SK-N-SH (cell line): ENCODE measurements around the gene SLIT1. TPM values are rescaled to one million over a fixed set of nuclear protein-coding genes. Genes with fewer than 3 reads are reported as not detected.

Source experiments
- CTCF ChIA-PET: fragments of 300-600, 350-600 bp; formaldehyde crosslinking; extraction: SDS; loops from one replicate; lab custom pipeline; 2021; lab: Yijun Ruan, JAX
- POLR2A ChIA-PET: fragments of 350-600 bp; sonication (Branson Sonifier 250); formaldehyde crosslinking; extraction: SDS; loops from one replicate; lab custom pipeline; 2020; ENCODE audit warnings: antibody characterized with exemption, inconsistent platforms; lab: Yijun Ruan, JAX
- DNase-seq: peaks from one replicate; pipeline ENCODE4 v3.0.0; 2012
- H2AFZ ChIP-seq: fragments of 200-600 bp; sonication (generic); 2 replicates; pipeline ENCODE4 v1.8.1; 2016; ENCODE audit warnings: antibody characterized with exemption, mild to moderate bottlenecking, low read depth
- H3F3A ChIP-seq: fragments of 200-600 bp; sonication (generic); replicated peaks from 2 replicates; pipeline ENCODE3; 2016; ENCODE audit warnings: antibody characterized with exemption, mild to moderate bottlenecking; ENCODE audit not compliant: insufficient read depth
- H3K27ac ChIP-seq, 2 experiments: fragments of 200-500 bp in 1 of 2; fragments of 200-600 bp in 1 of 2; sonication (Bioruptor generic) in 1 of 2; sonication (generic), shearing (Covaris generic) in 1 of 2; 2 replicates each; pipeline versions ENCODE4 v1.5.1 to v1.6.1; 2014 to 2016; ENCODE audit warnings: low read depth in 2 of 2, inconsistent platforms in 1 of 2, low read length in 1 of 2, mild to moderate bottlenecking in 1 of 2, mixed read lengths in 1 of 2
- H3K27me3 ChIP-seq: fragments of 200-600 bp; sonication (generic), shearing (Covaris generic); 2 replicates; pipeline ENCODE4 v1.6.1; 2016; ENCODE audit warnings: mixed run types; ENCODE audit not compliant: insufficient read depth
- H3K36me3 ChIP-seq, 2 experiments: fragments of 200-500 bp in 1 of 2; fragments of 200-600 bp in 1 of 2; sonication (Bioruptor generic) in 1 of 2; sonication (generic) in 1 of 2; replicated peaks in 1 of 2; 2 replicates each; pipeline versions ENCODE3 to v1.5.1; 2014 to 2016; ENCODE audit warnings: low read length in 1 of 2, mild to moderate bottlenecking in 1 of 2; ENCODE audit not compliant: insufficient read depth in 2 of 2, control insufficient read depth in 1 of 2
- H3K4me1 ChIP-seq, 2 experiments: fragments of 200-500 bp in 1 of 2; fragments of 200-600 bp in 1 of 2; sonication (Bioruptor generic) in 1 of 2; sonication (generic), shearing (Covaris generic) in 1 of 2; 2 replicates each; pipeline versions ENCODE4 v1.5.1 to v1.6.1; 2014 to 2016; ENCODE audit warnings: low read depth in 1 of 2, low read length in 1 of 2, mixed run types in 1 of 2; ENCODE audit not compliant: insufficient read depth in 2 of 2, control insufficient read depth in 1 of 2
- H3K4me2 ChIP-seq: fragments of 200-600 bp; sonication (generic), shearing (Covaris generic); 2 replicates; pipeline ENCODE4 v1.6.1; 2017; ENCODE audit warnings: mixed run types
- H3K4me3 ChIP-seq, 2 experiments: fragments of 200-500 bp in 1 of 2; fragments of 200-600 bp in 1 of 2; sonication (Bioruptor generic) in 1 of 2; sonication (generic), shearing (Covaris generic) in 1 of 2; 2 replicates each; pipeline versions ENCODE4 v1.5.1 to v1.8.1; 2014 to 2016; ENCODE audit warnings: low read depth in 2 of 2, inconsistent platforms in 1 of 2, low read length in 1 of 2, mild to moderate bottlenecking in 1 of 2, mixed read lengths in 1 of 2, moderate library complexity in 1 of 2
- H3K79me2 ChIP-seq: fragments of 200-600 bp; sonication (generic); 2 replicates; pipeline ENCODE4 v1.8.1; 2017; ENCODE audit warnings: mild to moderate bottlenecking; ENCODE audit not compliant: insufficient read depth
- H3K9ac ChIP-seq: fragments of 200-600 bp; sonication (generic); 2 replicates; pipeline ENCODE4 v1.6.1; 2017; ENCODE audit warnings: mixed run types
- H3K9me2 ChIP-seq: fragments of 200-600 bp; sonication (generic); 2 replicates; pipeline ENCODE4 v1.6.1; 2017; ENCODE audit warnings: mixed run types
- H3K9me3 ChIP-seq: fragments of 200-600 bp; sonication (generic); 2 replicates; pipeline ENCODE4 v1.6.1; 2017; ENCODE audit warnings: mixed run types, mild to moderate bottlenecking, moderate library complexity
- H4K20me1 ChIP-seq: fragments of 200-600 bp; sonication (generic); 2 replicates; pipeline ENCODE4 v1.6.1; 2017; ENCODE audit warnings: mild to moderate bottlenecking, mixed run types; ENCODE audit not compliant: insufficient read depth
- GATA2 ChIP-seq: sonication (generic); formaldehyde crosslinking; IDR thresholded peaks from 2 replicates; pipeline ENCODE4 v1.5.0; 2020; ENCODE audit warnings: mild to moderate bottlenecking, missing genetic modification reagents
- IRF3 ChIP-seq: fragments of 150-350 bp; IDR thresholded peaks from 2 replicates; pipeline ENCODE4 v1.6.1; 2016; ENCODE audit warnings: mild to moderate bottlenecking, low read depth, low read length
- MAX ChIP-seq: IDR thresholded peaks from 2 replicates; pipeline ENCODE4 v1.4.0; 2012; ENCODE audit warnings: low read depth
- MEF2A ChIP-seq: IDR thresholded peaks from 2 replicates; pipeline ENCODE4 v1.4.0; 2012; ENCODE audit warnings: low read depth, borderline replicate concordance
- MXI1 ChIP-seq: IDR thresholded peaks from 2 replicates; pipeline ENCODE4 v1.6.1; 2012; ENCODE audit warnings: mild to moderate bottlenecking, low read depth, low read length, improper control_type of control experiment
- POLR2AphosphoS5 ChIP-seq: IDR thresholded peaks from 2 replicates; pipeline ENCODE4 v1.6.1; 2012; ENCODE audit warnings: low read depth, low read length
- SIN3A ChIP-seq: IDR thresholded peaks from 2 replicates; pipeline ENCODE4 v1.6.1; 2012; ENCODE audit warnings: low read depth, mild to moderate bottlenecking, low read length, moderate library complexity, borderline replicate concordance
- TCF12 ChIP-seq: IDR thresholded peaks from 2 replicates; pipeline ENCODE4 v1.4.0; 2012
- USF1 ChIP-seq: IDR thresholded peaks from 2 replicates; pipeline ENCODE4 v1.4.0; 2012; ENCODE audit warnings: low read depth, borderline replicate concordance
- WGBS: methylation state at CpG from one replicate; pipeline ENCODE4 v1.1.6; 2017; ENCODE audit warnings: low lambda C conversion rate; 5-methylcytosine and 5-hydroxymethylcytosine counted together
- polyA plus RNA-seq, 3 experiments: library from polyadenylated mRNA; depleted of rRNA; stranded (reverse); fragments of >200 nt; gene quantifications; 2 replicates each; pipeline ENCODE4 v1.2.3, GENCODE V29; 2012

Gene SLIT1
- polyA plus RNA-seq, 1 of the 3 experiments (the other 2 are of a cell fraction) = 0.05 TPM

GRCh38 chr10:97163781-97164501 lies 21.8 kb downstream of the SLIT1 start:
- CTCF ChIA-PET = interaction anchor here (0.6 to 1.9 kb wide), 4 partner anchors 14 to 91 kb away, joined by 3 to 9 read pairs (median 6); no protein-coding TSS in a partner anchor
- no peak overlapping the region for H3K4me3 ChIP-seq
- TF ChIP-seq MAX = no peak
- TF ChIP-seq MEF2A = no peak
- TF ChIP-seq TCF12 = no peak
- no peak for TF ChIP-seq POLR2AphosphoS5
- TF ChIP-seq SIN3A = no peak
- no peak for TF ChIP-seq IRF3

GRCh38 chr10:97163181-97163580 lies 22.6 kb downstream of the SLIT1 start:
- no peaks in the 10 kb centered on the region for H3F3A ChIP-seq
- no peak overlapping the region; a peak in 1 of 4 replicates for H3K27ac ChIP-seq
- no peaks in the 10 kb centered on the region for H3K9me3 ChIP-seq
- H3K9ac ChIP-seq = no peak overlapping the region
- no peaks in the 10 kb centered on the region for H3K27me3 ChIP-seq
- TF ChIP-seq USF1 (no peak), IRF3 (no peak), GATA2 (CRISPR knock-in tag) (0 out of 2 replicates have a peak, but pooled peaks have one; percentile 35), MXI1 (no peak)
- H3K79me2 ChIP-seq = no peaks in the 10 kb centered on the region
- peaks cover 0 to 23% of the 10 kb centered on the region in 2 experiments; a peak in 1 of 4 replicates for H3K4me1 ChIP-seq
- ChIA-PET POLR2A (no interaction called here), CTCF (interaction anchor here (1.2 to 1.9 kb wide), 3 partner anchors 15 to 90 kb away, joined by 5 to 9 read pairs (median 6); no protein-coding TSS in a partner anchor)
- no peaks in the 10 kb centered on the region for H3K36me3 ChIP-seq
- no peaks in the 10 kb centered on the region for H4K20me1 ChIP-seq
- no peak overlapping the region for H3K4me2 ChIP-seq
- 65% methylated on average over 6 of the region's 7 CpGs for WGBS
- no peaks in the 10 kb centered on the region for H3K9me2 ChIP-seq
- DNase-seq = no peak
- no peak overlapping the region for H3K4me3 ChIP-seq
- H2AFZ ChIP-seq = no peak overlapping the region

More at GRCh38 chr10:97163781-97164501, 21.8 kb downstream of the SLIT1 start:
- H3K27me3 ChIP-seq = 0 out of 2 replicates have a peak, but pooled peaks cover 6% of the 10 kb centered on the region
- WGBS = 62% methylated on average over 9 of the region's 17 CpGs
- no peaks in the 10 kb centered on the region for H3F3A ChIP-seq
- no peak overlapping the region for H3K4me2 ChIP-seq
- no peak overlapping the region for H3K9ac ChIP-seq
- no peak for DNase-seq
- no peaks in the 10 kb centered on the region for H3K9me3 ChIP-seq
- H4K20me1 ChIP-seq = no peaks in the 10 kb centered on the region
- H3K79me2 ChIP-seq = no peaks in the 10 kb centered on the region
- H3K36me3 ChIP-seq = no peaks in the 10 kb centered on the region
- POLR2A ChIA-PET = no interaction called here
- peaks cover 0 to 23% of the 10 kb centered on the region in 2 experiments; a peak in 1 of 4 replicates for H3K4me1 ChIP-seq
- H2AFZ ChIP-seq = no peak overlapping the region
- no peaks in the 10 kb centered on the region for H3K9me2 ChIP-seq
- no peak overlapping the region; a peak in 1 of 4 replicates for H3K27ac ChIP-seq
